Fibroblast of villous mesenchyme (primary cell): ENCODE results near the gene PTPRM. TPM values are rescaled to one million over a fixed set of nuclear protein-coding genes. Genes with fewer than 3 reads are reported as not detected.

ENCODE experiments used
- DNase-seq: peaks from one replicate; pipeline ENCODE4 v3.0.0-alpha.2; 2010; ENCODE audit warnings: low read depth
- H3K4me3 ChIP-seq: 2 replicates; pipeline ENCODE4 v1.5.1; 2011; ENCODE audit warnings: low read depth, mild to moderate bottlenecking, low read length
- CTCF ChIP-seq: IDR thresholded peaks from 2 replicates; pipeline ENCODE4 v1.5.1; 2012; ENCODE audit warnings: low read depth, mild to moderate bottlenecking, low read length; ENCODE audit not compliant: insufficient read depth
- total RNA-seq: library from RNA; depleted of rRNA; stranded (reverse); fragments of >200 nt; gene quantifications from 2 replicates; pipeline ENCODE4 v1.2.3, GENCODE V29; 2012

The PTPRM gene
- total RNA-seq, 1 donor: 56.1 TPM

GRCh38 chr18:7548721-7549120, 18.4 kb upstream of the PTPRM start:
- H3K4me3 ChIP-seq: no peak overlapping the region
- TF ChIP-seq CTCF: no peak
- DNase-seq: peak; percentile 8

GRCh38 chr18:7557973-7558372, 9.1 kb upstream of the PTPRM start:
- no peak for DNase-seq
- no peak for TF ChIP-seq CTCF

GRCh38 chr18:7558769-7559168, 8.3 kb upstream of the PTPRM start:
- DNase-seq: no peak
- H3K4me3 ChIP-seq: no peak overlapping the region
- no peak for TF ChIP-seq CTCF

More at GRCh38 chr18:7557973-7558372, 9.1 kb upstream of the PTPRM start:
- no peak overlapping the region for H3K4me3 ChIP-seq

GRCh38 chr18:7559709-7560319, 7.3 kb upstream of the PTPRM start:
- TF ChIP-seq CTCF: no peak
- no peak overlapping the region for H3K4me3 ChIP-seq
- no peak for DNase-seq

GRCh38 chr18:7561909-7562460, 5.1 kb upstream of the PTPRM start:
- no peak for TF ChIP-seq CTCF
- no peak for DNase-seq
- H3K4me3 ChIP-seq: no peak overlapping the region

GRCh38 chr18:7562491-7562890, 4.6 kb upstream of the PTPRM start:
- no peak for TF ChIP-seq CTCF
- no peak for DNase-seq
- no peak overlapping the region for H3K4me3 ChIP-seq

GRCh38 chr18:7565677-7566076, 1.4 kb upstream of the PTPRM start:
- no peak for TF ChIP-seq CTCF
- DNase-seq: no peak
- no peak overlapping the region for H3K4me3 ChIP-seq
